Measurements from ENCODE around the gene PCGF1. TPM values are rescaled to one million over a fixed set of nuclear protein-coding genes. Genes with fewer than 3 reads are reported as not detected.
"Not testable (repeated sequence)": the region's sequence is repeated elsewhere in the genome, so short reads cannot be mapped to it uniquely, and the experiment has no call there.

Gene PCGF1
- total RNA-seq, 1 donor from 2014 or later, result 35.3 TPM

DNA sequence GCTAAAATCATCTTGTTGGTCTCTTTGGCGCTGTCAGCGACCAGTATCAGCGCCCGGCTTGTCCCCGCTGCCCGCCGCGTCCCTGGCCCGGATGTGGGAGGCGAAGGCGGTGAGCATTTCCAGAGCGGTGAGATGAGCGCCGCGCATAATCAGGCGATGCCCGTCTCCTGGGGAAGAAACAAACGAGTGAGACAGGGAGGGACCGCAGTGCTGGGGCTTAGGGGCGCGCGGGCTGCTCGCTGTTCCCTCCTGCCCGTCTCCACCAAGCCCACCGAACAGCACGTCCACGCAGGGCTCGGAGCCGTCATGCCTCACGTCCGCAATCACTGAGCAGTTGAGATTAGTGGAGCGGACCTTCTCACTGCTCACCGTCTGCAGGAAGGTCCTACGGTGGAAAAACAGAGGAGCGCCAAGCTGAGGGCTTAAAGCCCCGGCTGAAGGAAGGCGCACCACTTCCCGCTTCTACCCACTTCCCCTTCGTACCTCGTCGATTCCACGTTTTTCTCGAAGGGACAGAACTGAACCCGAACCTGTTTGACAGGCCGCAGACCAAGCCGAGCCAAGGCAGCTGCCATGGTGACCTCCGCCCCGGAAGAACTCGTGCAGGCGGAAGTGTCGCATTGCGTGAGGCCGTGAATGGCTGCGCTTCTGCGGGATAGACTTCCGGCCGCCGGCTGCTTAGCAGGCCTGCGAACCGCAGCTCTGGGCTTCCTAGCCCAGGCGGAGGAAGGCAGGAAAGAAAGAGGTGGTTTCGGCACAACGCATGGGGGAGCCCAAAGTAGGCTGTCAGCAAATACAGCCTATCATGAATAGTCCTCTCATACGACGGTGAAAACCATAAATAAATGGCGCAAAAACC, 35.2 kb downstream of the PCGF1 start, which contains the start of gene MRPL53:
Gene MRPL53, minus strand, starts transcription at position 595 of the 859 bp plus-strand sequence. Its CDS starts 20 bp downstream, at position 575.
- peak; percentile 95 for DNase-seq (ENCODE audit: low spot score)

DNA sequence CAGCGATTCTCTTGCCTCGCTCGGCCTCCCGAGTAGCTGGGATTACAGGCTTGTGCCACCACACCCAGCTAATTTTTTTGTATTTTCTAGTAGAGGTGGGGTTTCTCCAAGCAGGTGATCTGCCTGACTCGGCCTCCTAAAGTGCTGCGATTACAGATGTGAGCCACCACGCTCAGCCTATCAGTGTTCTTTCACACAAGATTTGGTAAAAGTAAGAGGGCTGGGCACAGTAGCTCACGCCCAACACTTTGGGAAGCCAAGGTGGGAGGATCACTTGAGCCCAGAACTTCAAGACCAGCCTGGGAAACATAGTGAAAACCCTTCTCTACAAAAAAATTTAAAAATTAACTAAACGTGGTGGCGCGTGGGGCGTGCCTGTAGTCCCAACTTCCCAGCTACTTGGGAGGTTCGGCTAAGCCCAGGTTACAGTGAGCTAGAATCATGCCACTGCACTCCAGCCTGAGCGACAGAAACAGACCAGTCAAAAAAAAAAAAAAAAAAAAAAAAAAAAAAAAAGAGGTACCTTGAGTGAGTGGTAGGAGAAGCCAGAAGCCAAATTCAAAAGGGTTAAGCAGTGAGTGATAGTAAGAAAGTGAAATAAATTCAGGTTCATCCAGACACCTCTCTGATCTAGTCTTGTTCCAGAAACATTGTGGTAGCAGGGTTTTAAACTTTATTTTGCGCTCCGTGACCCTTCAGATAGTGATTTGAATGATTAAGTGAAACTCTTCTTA, 36.0 kb downstream of the PCGF1 start:
- no peak for DNase-seq (ENCODE audit: low spot score)

DNA sequence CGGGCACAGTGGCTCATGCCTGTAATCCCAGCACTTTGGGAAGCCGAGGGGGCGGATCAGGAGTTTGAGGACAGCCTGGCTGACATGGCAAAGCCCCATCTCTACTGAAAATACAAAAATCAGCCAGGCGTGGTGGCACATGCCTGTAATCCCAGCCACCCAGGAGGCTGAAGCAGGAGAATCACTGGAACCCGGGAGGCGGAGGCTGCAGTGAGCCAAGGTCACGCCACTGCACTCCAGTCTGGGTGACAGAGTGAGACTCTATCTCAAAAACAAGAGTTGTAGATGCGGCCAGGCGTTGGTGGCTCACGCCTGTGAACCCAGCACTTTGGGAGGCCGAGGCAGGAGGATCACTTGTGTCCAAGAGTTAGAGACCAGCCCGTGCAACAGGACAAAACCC, 36.8 kb downstream of the PCGF1 start:
- DNase-seq (ENCODE audit: low spot score), result not testable (repeated sequence)

DNA sequence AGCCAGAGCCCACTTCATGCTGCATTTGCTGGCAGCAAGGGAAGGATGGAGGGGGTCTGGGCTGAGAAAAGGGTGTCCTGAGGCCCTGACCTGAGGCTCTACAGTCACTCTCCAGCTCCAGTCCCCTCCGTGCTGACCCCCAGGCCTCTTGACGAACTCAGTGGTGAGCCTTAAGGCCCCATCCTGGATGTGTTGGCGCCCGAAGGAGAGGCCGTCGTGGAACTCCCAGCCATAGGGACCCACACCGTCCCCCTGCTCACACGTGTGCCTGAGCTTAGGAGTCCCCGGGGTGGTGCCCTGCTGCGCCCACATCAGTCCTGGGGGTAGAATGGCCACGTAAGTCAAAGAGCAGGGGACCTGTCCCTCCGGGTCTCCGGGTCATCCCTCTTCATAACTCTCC, 43.1 kb downstream of the PCGF1 start:
- no peak for DNase-seq (ENCODE audit: low spot score)

DNA sequence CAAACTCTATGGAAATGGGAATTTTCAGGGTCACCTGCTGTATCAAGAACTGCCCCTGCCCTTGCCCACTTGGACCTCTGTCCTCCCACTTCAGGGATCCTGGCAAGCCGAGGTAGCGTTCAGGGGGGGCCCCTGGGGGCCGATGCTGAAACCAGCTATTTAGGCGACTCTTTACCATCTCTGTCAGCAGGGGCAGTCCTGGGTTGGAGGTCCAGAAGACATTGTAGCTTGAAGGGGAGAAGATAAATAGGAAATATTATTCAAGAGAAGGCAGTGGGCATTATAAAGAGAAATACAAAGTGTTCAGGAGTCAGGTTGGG, 44.7 kb downstream of the PCGF1 start:
- no peak for DNase-seq (ENCODE audit: low spot score)

DNA sequence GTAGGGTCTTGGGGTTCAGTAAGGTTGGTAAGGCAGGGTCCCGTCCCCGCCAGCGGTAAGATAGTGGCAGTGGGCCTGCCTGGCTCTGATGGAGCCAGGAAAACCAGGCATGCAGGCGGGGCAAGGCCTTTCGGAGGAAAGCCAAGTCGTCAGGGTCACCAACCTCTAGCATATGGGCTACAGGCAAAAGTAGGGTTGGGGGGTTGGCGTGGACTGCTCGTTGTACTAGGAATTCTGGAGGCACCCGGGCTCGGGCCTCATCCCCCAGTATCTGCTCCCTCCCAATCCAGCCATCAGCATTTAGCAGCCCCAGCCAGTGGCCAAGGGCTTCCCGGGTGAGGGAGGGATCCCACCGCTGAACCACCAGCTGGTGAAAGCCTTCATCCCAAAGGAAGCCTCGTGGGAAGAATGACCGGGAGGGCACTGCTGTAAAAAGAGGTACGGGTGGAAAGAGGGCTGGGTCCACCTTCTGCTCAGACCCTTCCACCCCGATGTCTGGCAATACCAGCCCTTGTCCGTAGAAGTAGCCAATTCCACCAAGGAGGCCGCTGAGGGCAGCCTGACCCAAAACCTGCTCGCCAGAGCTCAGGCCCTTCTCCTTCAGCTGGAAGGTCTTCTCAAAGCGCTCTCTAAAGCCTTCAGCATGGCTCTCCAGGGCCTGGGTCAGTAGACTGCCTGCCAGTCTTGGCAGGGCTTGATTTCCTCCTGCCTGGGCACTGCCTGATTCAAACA, 45.3 kb downstream of the PCGF1 start:
- DNase-seq (ENCODE audit: low spot score), result no peak

DNA sequence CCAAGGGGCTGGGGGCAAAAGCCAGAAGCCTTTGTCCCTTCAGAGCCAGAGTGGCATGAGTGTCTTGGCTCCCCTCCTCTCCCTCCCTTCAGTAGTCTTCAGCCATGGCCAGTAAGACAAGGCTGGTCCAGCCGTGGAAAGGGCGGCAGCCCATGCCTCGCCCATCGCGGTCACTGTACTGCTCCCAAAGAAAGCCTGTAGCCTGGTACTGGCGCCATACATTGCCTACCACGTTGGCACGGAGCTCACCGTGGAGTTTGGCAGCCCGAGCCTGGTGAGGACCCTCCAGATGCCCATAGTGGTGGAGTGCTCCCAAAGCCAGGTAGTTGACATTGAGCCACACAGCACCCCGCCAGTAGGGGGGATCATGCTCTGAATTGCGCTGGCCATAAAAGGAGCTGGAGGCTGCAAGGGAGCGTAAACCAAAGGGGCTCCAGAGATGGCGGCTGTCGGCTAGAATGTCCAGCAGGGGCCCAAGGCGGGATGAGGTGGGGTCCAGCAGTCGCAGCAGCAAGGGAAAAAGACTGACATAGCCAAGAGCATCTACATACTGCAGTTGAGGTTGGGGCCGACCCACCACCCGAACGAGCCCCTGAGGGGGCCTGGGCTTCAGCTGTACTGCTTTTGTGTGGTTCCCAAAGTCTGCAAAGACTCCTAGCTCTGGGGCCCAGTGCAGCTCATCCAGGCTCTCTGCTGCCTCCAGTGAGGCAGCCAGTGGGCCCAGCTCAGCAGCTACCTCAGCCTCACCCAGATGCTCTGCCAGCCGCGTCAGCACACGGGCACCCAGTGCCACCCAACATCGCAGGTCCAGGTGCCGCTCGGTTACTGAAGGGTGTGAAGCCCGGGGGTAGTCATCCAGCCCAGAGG, 46.1 kb downstream of the PCGF1 start:
- no peak for DNase-seq (ENCODE audit: low spot score)

DNA sequence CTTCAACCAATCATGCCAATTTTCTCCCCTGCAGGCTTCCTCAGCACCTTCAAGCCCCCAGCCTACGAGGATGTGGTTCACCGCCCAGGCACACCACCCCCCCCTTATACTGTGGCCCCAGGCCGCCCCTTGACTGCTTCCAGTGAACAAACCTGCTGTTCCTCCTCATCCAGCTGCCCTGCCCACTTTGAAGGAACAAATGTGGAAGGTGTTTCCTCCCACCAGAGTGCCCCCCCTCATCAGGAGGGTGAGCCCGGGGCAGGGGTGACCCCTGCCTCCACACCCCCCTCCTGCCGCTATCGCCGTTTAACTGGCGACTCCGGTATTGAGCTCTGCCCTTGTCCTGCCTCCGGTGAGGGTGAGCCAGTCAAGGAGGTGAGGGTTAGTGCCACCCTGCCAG, 47.3 kb downstream of the PCGF1 start:
- DNase-seq (ENCODE audit: low spot score), result not testable (repeated sequence)

DNA sequence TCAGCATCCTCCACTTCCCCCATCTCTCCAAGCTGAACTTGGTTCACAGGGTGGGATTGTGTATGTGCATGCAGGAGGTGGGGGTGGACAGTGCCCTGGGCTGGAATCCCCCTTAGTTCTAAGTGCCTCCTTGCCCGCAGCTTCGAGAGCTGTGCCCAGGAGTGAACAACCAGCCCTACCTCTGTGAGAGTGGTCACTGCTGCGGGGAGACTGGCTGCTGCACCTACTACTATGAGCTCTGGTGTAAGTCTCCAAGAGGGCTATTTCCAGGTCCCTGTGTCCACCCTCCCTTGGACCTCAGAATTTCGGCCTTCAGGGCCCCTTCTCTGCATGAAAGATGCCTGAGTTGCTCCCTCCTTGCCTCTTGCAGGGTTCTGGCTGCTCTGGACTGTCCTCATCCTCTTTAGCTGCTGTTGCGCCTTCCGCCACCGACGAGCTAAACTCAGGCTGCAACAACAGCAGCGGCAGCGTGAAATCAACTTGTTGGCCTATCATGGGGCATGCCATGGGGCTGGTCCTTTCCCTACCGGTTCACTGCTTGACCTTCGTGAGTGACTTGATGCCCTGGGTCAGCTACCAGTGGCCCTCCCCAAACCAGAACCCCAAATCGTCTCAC, 47.9 kb downstream of the PCGF1 start:
- not testable (repeated sequence) for DNase-seq (ENCODE audit: low spot score)

DNA sequence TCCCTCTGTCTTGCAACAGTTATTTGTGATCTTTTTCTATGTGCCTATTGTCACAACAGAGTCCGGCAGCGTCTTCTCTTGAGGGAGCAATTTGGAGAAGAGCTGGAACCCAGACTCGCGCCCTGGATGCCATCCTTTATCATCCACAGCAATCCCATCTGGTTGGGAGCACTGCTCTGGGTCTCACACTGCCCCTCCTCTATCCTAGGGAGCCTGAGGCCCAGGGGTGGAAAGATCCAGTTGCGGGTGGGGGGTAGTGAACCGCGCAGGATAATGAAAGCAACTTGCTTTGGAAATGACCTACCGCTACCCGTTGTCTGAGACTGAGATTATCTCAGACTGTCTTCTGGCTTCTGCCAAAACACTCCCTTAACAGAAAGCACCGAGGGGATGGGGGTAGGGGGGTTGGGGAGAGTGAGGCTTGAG, 48.5 kb downstream of the PCGF1 start:
- DNase-seq (ENCODE audit: low spot score), result no peak

DNA sequence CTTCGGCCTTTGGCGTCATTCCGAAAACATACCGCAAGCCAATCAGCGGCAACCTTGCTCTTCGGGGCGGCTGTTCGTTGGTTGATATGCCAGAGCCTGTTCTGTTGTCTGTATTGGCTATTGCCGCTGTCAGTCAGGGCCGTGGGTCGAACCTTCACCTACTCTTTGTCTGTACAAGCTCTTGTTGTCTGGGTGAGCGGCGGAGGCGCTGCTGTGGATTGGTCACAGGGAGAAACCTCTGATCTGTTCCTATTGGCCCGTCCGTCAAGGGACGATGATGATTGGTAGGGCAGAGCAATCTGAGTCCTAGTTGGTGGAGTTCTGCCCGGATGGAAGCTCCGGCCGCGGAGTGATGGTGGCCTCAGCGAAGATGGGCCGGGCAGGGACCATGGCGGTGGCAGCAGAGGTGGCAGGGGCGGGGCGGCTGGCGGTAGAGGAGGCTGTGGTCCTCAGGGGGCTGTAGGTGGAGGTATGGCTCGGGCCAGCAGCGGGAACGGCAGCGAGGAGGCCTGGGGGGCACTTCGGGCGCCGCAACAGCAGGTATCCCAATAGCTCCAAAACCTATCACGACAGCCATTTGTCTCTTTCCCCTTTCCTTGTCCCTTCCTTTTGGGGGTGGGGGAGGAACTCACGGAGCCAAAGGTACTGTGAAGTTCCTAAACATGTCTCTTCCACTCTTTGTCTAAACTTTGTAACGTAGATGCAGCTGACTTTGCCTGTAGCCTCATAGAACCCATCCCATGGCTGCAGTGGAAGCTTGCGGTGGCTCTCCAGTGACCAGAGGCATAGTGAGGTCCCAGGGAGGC, 49.2 kb downstream of the PCGF1 start, which contains the start of gene WBP1:
Gene WBP1, plus strand, starts transcription at position 307 of the 806 bp plus-strand sequence. Its CDS starts 165 bp downstream, at position 472.
- DNase-seq (ENCODE audit: low spot score), result peak; percentile 100

DNA sequence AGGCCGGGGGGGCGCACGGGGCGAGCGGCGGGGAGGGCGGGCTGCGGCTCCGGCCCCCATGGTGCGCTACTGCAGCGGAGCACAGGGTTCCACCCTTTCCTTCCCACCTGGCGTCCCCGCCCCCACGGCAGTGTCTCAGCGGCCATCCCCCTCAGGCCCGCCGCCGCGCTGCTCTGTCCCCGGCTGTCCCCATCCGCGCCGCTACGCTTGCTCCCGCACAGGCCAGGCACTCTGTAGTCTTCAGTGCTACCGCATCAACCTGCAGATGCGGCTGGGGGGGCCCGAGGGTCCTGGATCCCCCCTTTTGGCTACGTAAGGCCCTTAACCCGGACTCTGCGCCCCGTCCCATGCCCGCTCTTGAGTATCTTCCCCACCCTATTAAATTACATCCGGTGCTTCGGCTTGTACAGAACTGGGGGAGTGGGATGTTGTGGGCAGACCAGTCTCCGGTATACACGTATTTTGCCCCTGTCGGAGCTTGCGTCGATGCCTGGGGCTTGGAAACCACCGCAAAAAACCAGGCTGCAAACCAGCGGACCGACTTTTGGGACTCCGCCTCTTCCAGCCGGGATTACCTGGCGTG, 49.9 kb downstream of the PCGF1 start:
- peak; percentile 63 for DNase-seq (ENCODE audit: low spot score)

DNA sequence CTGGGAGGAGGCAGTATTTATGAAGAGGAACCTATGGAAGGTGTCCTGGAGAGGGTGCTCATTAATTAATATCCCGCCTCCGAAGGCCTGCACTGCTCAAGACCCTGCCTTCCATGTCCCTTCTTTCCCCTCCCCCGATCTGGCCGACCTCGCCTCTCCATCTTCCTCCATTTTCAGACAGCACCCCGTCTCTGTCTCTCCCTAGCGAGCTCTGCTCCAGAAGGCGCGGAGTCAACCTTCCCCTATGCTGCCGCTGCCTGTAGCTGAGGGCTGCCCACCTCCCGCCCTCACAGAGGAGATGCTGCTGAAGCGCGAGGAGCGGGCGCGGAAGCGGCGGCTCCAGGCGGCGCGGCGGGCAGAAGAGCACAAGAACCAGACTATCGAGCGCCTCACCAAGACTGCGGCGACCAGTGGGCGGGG, 50.4 kb downstream of the PCGF1 start:
- DNase-seq (ENCODE audit: low spot score), result no peak

Other genes with a start within 250 kb of the PCGF1 start
- gene SLC4A5, start 164.3 kb downstream of the PCGF1 start, total RNA-seq, result 4.7 TPM
- gene DCTN1, start 127.4 kb downstream of the PCGF1 start, total RNA-seq, result 171 TPM
- gene C2orf81, start 86.1 kb downstream of the PCGF1 start, total RNA-seq, result 12.9 TPM
- gene WDR54, start 86.0 kb downstream of the PCGF1 start, total RNA-seq, result 38.1 TPM
- gene RTKN, start 65.8 kb downstream of the PCGF1 start, total RNA-seq, result 86.4 TPM
- 51.8 TPM for gene INO80B, start 52.6 kb downstream of the PCGF1 start, total RNA-seq
- gene WBP1, start 49.3 kb downstream of the PCGF1 start, total RNA-seq, result 132 TPM
- gene MOGS, start 42.3 kb downstream of the PCGF1 start, total RNA-seq, result 80.0 TPM
- gene MRPL53, start 35.0 kb downstream of the PCGF1 start, total RNA-seq, result 80.9 TPM
- 26.5 TPM for gene CCDC142, start 24.7 kb downstream of the PCGF1 start, total RNA-seq
- gene TTC31, start 24.6 kb downstream of the PCGF1 start, total RNA-seq, result 41.0 TPM
- 3.3 TPM for gene LBX2, start 8.1 kb downstream of the PCGF1 start, total RNA-seq
- gene TLX2, start 6.8 kb upstream of the PCGF1 start, total RNA-seq, result 0.12 TPM
- 0.43 TPM for gene DQX1, start 18.5 kb upstream of the PCGF1 start, total RNA-seq
- gene AUP1, start 22.0 kb upstream of the PCGF1 start, total RNA-seq, result 146 TPM
- 31.0 TPM for gene HTRA2, start 22.2 kb upstream of the PCGF1 start, total RNA-seq
- 15.9 TPM for gene LOXL3, start 46.2 kb upstream of the PCGF1 start, total RNA-seq
- gene DOK1, start 47.0 kb upstream of the PCGF1 start, total RNA-seq, result 31.9 TPM
- gene M1AP, start 140.6 kb upstream of the PCGF1 start, total RNA-seq, result 2.0 TPM
- gene SEMA4F, start 146.6 kb upstream of the PCGF1 start, total RNA-seq, result 12.5 TPM